Measurements from ENCODE around the gene OPN3. TPM values are rescaled to one million over a fixed set of nuclear protein-coding genes. Genes with fewer than 3 reads are reported as not detected.

Gene OPN3
- total RNA-seq, 1 experiment from 2014 or later, result 10.0 TPM

GRCh38 chr1:241624935-241625334 is 15.2 kb downstream of the OPN3 start:
- Histone ChIP-seq H3K23ac (ENCODE audit: insufficient read length, low read depth, low read length) (no peak overlapping the region), H3K18ac (ENCODE audit: insufficient read length, low read depth, low read length) (no peak overlapping the region), H2BK20ac (ENCODE audit: low read depth, low read length, poor library complexity, severe bottlenecking) (no peak overlapping the region), H3K56ac (ENCODE audit: insufficient read length, low read depth, low read length) (no peak overlapping the region), H4K8ac (replicated peaks; ENCODE audit: insufficient read length, low read depth, low read length) (no peak overlapping the region), H2BK15ac (ENCODE audit: low read depth, low read length) (no peak overlapping the region), H2BK5ac (ENCODE audit: insufficient read length, low read length) (no peak overlapping the region), H2BK12ac (ENCODE audit: insufficient read length, low read depth, low read length) (no peak overlapping the region), H2BK120ac (ENCODE audit: low read depth, low read length, poor library complexity, severe bottlenecking) (no peak overlapping the region), H3K27me3 (ENCODE audit: insufficient read depth, low read length) (no peaks in the 10 kb centered on the region), H3K4ac (ENCODE audit: low read depth, low read length) (no peak overlapping the region), H3K79me1 (ENCODE audit: insufficient read depth, low read depth, low read length, poor library complexity, severe bottlenecking) (no peaks in the 10 kb centered on the region), H3K9ac (ENCODE audit: extremely low read depth, insufficient read length, low read length) (no peak overlapping the region), H3T11ph (ENCODE audit: low read length) (no peak overlapping the region), H3K4me1 (ENCODE audit: insufficient read depth, low read length) (no peaks in the 10 kb centered on the region), H3K79me2 (ENCODE audit: insufficient read depth, low read length) (no peaks in the 10 kb centered on the region), H2AK5ac (ENCODE audit: insufficient read length, low read length) (no peak overlapping the region), H3K27ac (ENCODE audit: insufficient read length, low read depth, low read length) (no peak overlapping the region), H4K20me1 (ENCODE audit: control insufficient read depth, insufficient read depth, insufficient read length) (no peaks in the 10 kb centered on the region), H3K9me3 (ENCODE audit: control insufficient read depth, low read depth, low read length) (no peaks in the 10 kb centered on the region), H3K23me2 (ENCODE audit: insufficient read length, low read depth, low read length, poor library complexity, severe bottlenecking) (no peaks in the 10 kb centered on the region), H3K14ac (ENCODE audit: insufficient read depth, low read length) (no peak overlapping the region), H3K4me2 (ENCODE audit: insufficient read depth, insufficient read length, low read length) (no peak overlapping the region), H4K5ac (ENCODE audit: insufficient read length, low read depth, low read length) (no peak overlapping the region), H2AFZ (ENCODE audit: low read length) (no peak overlapping the region), H4K91ac (ENCODE audit: insufficient read length, low read depth, low read length) (no peak overlapping the region)
- Mint-ChIP-seq H3K27me3 (ENCODE audit: low read depth) (no peaks in the 10 kb centered on the region), H3K9me3 (no peaks in the 10 kb centered on the region), H3K4me1 (peaks cover 7 to 13% of the 10 kb centered on the region in 2 experiments), H3K27ac (no peak overlapping the region), H3K36me3 (ENCODE audit: insufficient read depth in 1 of 3, low read depth in 3 of 3) (peaks cover 0 to 4% (median 4%) of the 10 kb centered on the region in 3 experiments; a peak in 3 of 7 replicates), H3K4me3 (no peak overlapping the region)
- TF ChIP-seq CTCF (conservative IDR thresholded peaks at IDR 0.05), result no peak
- no CpG with 5 or more reads among the region's 2 CpGs for WGBS (ENCODE audit: extremely low coverage, insufficient read length, low lambda C conversion rate)
- DNase-seq, result no peak

Measured in H9 (cell line).